Measurements from ENCODE around the gene EHMT1. TPM values are rescaled to one million over a fixed set of nuclear protein-coding genes. Genes with fewer than 3 reads are reported as not detected.
A peak's percentile ranks its signal among the peaks of the same experiment; 100 is the strongest.

EHMT1 gene
- total RNA-seq, 1 donor from 2014 or later, result 163 TPM

DNA sequence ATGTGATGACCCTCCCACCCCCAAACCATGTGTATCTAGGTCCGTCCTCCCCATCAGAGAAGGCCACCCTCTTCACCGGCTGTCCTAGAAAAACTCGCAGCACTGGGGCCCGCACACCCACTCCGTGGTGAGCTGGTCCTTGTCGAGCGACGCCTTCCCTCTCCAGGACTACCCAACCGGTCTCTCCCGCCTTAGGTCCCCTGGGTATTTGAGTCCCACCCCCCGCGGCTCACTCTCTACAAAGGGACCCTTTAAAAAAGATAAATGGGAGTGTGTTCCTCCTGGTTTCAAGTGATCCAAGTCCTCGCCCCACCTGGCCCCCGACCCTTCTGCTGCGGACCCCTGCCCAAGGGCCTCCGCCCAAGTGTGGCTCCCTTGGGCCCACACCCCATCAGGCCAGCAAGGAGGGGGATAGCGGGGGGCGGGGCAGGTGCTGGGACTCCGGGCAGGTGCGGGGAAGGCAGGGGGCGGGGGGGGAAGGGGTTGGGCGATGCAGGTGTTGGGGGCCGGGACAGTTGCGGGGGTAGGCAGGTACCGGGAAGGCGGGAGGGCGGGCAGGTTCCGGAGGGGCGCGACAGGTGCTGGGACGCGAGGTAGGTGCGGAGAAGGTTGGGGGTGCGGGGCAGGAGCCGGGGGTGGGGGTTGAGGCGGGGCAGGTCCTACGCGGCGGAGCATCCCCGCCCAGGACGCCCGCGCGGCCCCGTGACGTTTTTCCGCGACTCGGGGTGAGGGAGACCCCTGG lies 14.3 kb upstream of the EHMT1 start:
- H3K27ac Mint-ChIP-seq (ENCODE audit: unreplicated experiment), result no peak overlapping the region
- no peak for DNase-seq (ENCODE audit: low read depth, low spot score)
- H3K27me3 Mint-ChIP-seq (ENCODE audit: low read depth), result peaks cover 29% of the 10 kb centered on the region
- H3K36me3 Mint-ChIP-seq (ENCODE audit: low read depth), result no peaks in the 10 kb centered on the region
- H3K4me1 Mint-ChIP-seq, result peaks cover 18% of the 10 kb centered on the region
- peak overlapping the region; percentile 66 for H3K4me3 Mint-ChIP-seq
- no peaks in the 10 kb centered on the region for H3K9me3 Mint-ChIP-seq
- TF ChIP-seq, protein P1, sequence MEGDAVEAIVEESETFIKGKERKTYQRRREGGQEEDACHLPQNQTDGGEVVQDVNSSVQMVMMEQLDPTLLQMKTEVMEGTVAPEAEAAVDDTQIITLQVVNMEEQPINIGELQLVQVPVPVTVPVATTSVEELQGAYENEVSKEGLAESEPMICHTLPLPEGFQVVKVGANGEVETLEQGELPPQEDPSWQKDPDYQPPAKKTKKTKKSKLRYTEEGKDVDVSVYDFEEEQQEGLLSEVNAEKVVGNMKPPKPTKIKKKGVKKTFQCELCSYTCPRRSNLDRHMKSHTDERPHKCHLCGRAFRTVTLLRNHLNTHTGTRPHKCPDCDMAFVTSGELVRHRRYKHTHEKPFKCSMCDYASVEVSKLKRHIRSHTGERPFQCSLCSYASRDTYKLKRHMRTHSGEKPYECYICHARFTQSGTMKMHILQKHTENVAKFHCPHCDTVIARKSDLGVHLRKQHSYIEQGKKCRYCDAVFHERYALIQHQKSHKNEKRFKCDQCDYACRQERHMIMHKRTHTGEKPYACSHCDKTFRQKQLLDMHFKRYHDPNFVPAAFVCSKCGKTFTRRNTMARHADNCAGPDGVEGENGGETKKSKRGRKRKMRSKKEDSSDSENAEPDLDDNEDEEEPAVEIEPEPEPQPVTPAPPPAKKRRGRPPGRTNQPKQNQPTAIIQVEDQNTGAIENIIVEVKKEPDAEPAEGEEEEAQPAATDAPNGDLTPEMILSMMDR (conservative IDR thresholded peaks at IDR 0.05), result no peak

DNA sequence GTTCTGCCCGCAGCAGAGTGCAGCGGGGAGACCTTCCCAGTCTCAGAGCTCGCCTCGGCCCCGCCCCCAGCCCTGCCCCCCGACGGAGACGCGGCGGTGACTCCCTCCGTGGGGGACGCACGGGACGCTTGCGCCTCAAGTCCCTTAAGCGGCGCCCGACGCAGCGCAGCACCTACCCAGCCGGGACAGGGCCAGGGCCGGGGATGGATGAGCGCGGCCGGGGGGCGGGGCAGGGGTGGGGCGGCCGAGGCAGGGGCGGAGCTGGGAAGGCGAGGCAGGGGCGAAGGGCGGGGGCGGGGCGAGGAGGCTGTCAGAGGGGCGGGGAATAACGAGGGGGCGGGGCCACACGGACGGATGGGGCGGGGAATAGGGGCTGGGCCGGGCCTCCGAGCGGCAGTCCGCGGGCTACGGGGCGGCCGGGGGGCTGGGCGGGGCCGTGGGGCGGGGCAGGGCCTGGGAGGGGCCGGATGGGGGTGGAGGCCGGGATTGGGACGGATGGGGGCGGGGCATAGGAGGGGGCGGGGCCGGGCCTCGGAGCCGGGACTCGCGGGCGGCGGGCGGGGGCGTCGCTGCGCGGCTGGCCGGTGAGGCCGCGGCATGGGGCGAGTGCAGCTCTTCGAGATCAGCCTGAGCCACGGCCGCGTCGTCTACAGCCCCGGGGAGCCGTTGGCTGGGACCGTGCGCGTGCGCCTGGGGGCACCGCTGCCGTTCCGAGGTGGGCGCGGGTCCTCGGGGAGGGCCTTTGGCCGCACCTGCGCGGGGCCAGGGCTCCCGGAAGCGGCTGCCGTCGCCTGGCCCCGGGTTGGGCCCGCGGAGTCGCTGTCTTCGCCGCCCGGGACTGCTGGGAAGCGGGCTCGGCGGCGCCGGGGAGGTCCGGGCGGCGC lies 13.4 kb upstream of the EHMT1 start, which contains the start of gene ARRDC1:
ARRDC1 (plus strand) TSS at position 566 of the 884 bp plus-strand sequence; CDS start at position 598, 32 bp downstream.
- Mint-ChIP-seq H3K4me1 (peaks cover 18% of the 10 kb centered on the region), H3K36me3 (ENCODE audit: low read depth) (no peaks in the 10 kb centered on the region), H3K9me3 (no peaks in the 10 kb centered on the region), H3K27me3 (ENCODE audit: low read depth) (peaks cover 29% of the 10 kb centered on the region), H3K27ac (ENCODE audit: unreplicated experiment) (no peak within 1 kb of the TSS), H3K4me3 (peak within 1 kb of the TSS; percentile 76)
- TF ChIP-seq, protein P1 (conservative IDR thresholded peaks at IDR 0.05), result no peak
- peak; percentile 82 for DNase-seq (ENCODE audit: low read depth, low spot score)

DNA sequence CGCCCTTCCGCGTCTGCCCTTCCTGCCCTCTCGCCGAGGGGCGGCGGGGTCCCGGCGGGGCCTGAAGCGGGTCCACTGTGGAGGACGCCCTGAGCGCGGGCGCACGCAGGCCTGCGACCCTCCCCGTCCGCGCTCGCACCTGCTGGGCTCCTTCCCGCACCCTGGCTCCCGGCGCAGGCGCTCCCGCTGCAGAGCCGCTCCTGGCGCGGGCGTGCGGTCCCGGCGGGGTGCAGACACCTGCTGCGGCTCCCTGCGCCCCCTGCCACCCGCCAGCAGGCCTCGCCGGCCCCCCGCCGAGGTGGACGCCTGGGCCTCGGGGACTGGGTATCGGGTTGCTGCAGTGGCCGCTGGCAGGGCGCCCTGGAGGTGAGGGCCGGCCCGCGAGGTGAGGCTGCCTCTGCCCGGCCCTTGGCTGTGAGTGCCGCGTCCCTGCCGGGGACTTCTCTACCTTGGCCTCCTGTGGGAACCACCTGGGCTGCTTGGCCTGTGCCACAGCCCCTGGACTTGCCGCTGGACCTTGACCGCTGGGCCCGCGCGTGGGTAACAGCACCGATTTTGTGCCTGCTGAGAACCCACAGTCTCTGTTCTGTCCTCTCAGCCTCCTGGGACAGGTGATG lies 12.7 kb upstream of the EHMT1 start:
- peaks cover 18% of the 10 kb centered on the region for H3K4me1 Mint-ChIP-seq
- H3K27me3 Mint-ChIP-seq (ENCODE audit: low read depth), result peaks cover 29% of the 10 kb centered on the region
- H3K36me3 Mint-ChIP-seq (ENCODE audit: low read depth), result no peaks in the 10 kb centered on the region
- no peak for DNase-seq (ENCODE audit: low read depth, low spot score)
- peak overlapping the region; percentile 76 for H3K4me3 Mint-ChIP-seq
- TF ChIP-seq, protein P1 (conservative IDR thresholded peaks at IDR 0.05), result no peak
- H3K27ac Mint-ChIP-seq (ENCODE audit: unreplicated experiment), result no peak overlapping the region
- H3K9me3 Mint-ChIP-seq, result no peaks in the 10 kb centered on the region

DNA sequence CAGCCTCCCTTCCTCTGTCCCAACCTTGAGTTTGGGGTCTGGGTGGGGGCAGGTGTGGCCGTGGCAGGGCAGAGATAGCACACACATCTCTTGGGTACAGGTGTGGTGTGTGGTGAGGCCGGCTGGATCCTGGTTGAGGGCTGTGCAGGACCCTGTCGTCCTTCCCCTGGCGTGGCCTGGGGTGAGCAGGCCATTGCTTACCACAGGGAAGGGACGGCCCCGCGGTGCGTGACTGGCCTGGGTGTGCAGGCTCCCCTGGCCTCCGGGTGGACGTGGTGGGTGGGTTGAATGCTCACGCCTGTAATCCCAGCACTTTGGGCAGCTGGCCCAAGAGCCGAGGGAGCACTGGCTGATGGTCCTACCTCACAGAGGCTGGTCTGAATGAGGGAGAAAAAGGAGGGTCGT lies 12.1 kb upstream of the EHMT1 start:
- Mint-ChIP-seq H3K36me3 (ENCODE audit: low read depth) (no peaks in the 10 kb centered on the region), H3K4me1 (peaks cover 18% of the 10 kb centered on the region), H3K27ac (ENCODE audit: unreplicated experiment) (peak overlapping the region; percentile 87), H3K27me3 (ENCODE audit: low read depth) (peaks cover 29% of the 10 kb centered on the region), H3K9me3 (no peaks in the 10 kb centered on the region), H3K4me3 (peak overlapping the region; percentile 76)
- TF ChIP-seq, protein P1 (conservative IDR thresholded peaks at IDR 0.05), result no peak
- no peak for DNase-seq (ENCODE audit: low read depth, low spot score)

DNA sequence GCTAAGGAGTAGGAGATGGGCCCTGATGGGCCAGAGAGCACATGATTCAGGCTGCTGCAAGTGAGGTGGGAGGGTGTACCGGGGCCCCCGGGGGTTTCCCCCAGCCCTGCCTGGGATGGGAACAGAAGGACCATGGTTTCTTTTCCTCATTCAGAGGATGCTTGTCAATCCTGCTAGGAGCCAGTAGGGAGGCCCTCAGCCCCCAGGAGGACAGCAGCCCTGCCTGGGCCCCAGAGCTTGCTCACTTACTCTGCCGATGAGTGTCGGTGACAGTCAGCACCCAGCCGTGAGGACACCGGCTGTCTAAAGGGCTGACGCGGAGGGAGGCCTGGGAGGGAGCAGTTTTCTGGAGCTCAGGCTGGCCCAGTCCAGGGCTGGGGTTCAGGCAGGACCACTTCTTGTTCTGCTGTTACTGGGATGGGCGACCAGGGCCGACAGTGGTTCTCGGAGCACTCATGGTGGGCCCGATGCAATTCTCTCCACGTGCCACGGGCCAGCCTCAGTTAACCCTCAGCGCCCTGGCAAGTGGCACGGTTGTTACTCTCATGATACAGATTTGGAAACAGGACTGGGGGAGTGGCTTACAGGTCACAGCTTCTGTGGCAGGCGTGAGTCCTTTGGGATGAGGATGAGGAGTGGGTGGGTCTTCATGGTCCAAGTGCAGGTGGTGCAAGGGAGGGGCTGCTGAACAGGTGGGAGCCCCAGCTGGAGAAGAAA lies 11.5 kb upstream of the EHMT1 start:
- Mint-ChIP-seq H3K4me1 (peaks cover 18% of the 10 kb centered on the region), H3K36me3 (ENCODE audit: low read depth) (no peaks in the 10 kb centered on the region), H3K4me3 (peak overlapping the region; percentile 77), H3K9me3 (no peaks in the 10 kb centered on the region), H3K27me3 (ENCODE audit: low read depth) (peaks cover 29% of the 10 kb centered on the region), H3K27ac (ENCODE audit: unreplicated experiment) (peak overlapping the region; percentile 87)
- TF ChIP-seq, protein P1 (conservative IDR thresholded peaks at IDR 0.05), result no peak
- no peak for DNase-seq (ENCODE audit: low read depth, low spot score)

Measured in neural crest cell (in vitro differentiated cells).